ENCODE measurements around the gene REM2. TPM values are rescaled to one million over a fixed set of nuclear protein-coding genes. Genes with fewer than 3 reads are reported as not detected.

REM2 gene
- polyA plus RNA-seq, 1 of the 3 experiments (the other 2 are of a cell fraction): 0.26 TPM

- no peak overlapping the region for H2AFZ ChIP-seq (ENCODE audit: low read depth)
- H3F3A ChIP-seq (replicated peaks; ENCODE audit: insufficient read depth): peaks cover 13% of the 10 kb centered on the region
- no peaks in the 10 kb centered on the region for H3K27me3 ChIP-seq (ENCODE audit: insufficient read depth)
- H3K9ac ChIP-seq: no peak overlapping the region
- no peaks in the 10 kb centered on the region for H4K20me1 ChIP-seq (ENCODE audit: insufficient read depth)
- WGBS (ENCODE audit: low lambda C conversion rate): 100% methylated on average over 3 of the region's 3 CpGs
- H3K79me2 ChIP-seq (ENCODE audit: insufficient read depth): peaks cover 20% of the 10 kb centered on the region
- POLR2A ChIA-PET: no interaction called here
- H3K4me1 ChIP-seq (ENCODE audit: control insufficient read depth in 1 of 2, insufficient read depth in 2 of 2, low read depth in 1 of 2, low read length in 1 of 2): peaks cover 9 to 12% of the 10 kb centered on the region in 2 experiments; a peak in 2 of 4 replicates
- H3K36me3 ChIP-seq (replicated peaks in 1 of 2; ENCODE audit: control insufficient read depth in 1 of 2, insufficient read depth in 2 of 2, low read length in 1 of 2): peaks cover 0 to 2% of the 10 kb centered on the region in 2 experiments
- CTCF ChIA-PET: interaction anchor here (1.6 to 2.4 kb wide), 2 partner anchors 41 to 54 kb away, joined by 4 to 6 read pairs; no protein-coding TSS in a partner anchor
- no peak overlapping the region for H3K4me2 ChIP-seq
- H3K9me3 ChIP-seq: no peaks in the 10 kb centered on the region
- TF ChIP-seq ELF1 (IDR thresholded peaks at IDR 0.05): no peak
- TF ChIP-seq RCOR1 (IDR thresholded peaks at IDR 0.05; ENCODE audit: low read length): no peak
- TF ChIP-seq JUND (IDR thresholded peaks at IDR 0.05): no peak
- no peak for TF ChIP-seq EZH2phosphoT487 (IDR thresholded peaks at IDR 0.05; ENCODE audit: borderline replicate concordance, low read depth)
- no peak for TF ChIP-seq SMC3 (IDR thresholded peaks at IDR 0.05; ENCODE audit: low read depth, low read length)
- no peak for DNase-seq
- no peaks in the 10 kb centered on the region for H3K9me2 ChIP-seq
- H3K4me3 ChIP-seq (ENCODE audit: low read depth in 2 of 2, low read length in 1 of 2): no peak overlapping the region
- H3K27ac ChIP-seq (ENCODE audit: low read depth in 2 of 2, low read length in 1 of 2): no peak overlapping the region
Observed at GRCh38 chr14:22932146-22932545, 49.1 kb downstream of the REM2 start.

GRCh38 chr14:22935156-22935555 lies 52.1 kb downstream of the REM2 start:
- H3K4me1 ChIP-seq (ENCODE audit: control insufficient read depth in 1 of 2, insufficient read depth in 2 of 2, low read depth in 1 of 2, low read length in 1 of 2): no peaks in the 10 kb centered on the region
- no peak overlapping the region for H2AFZ ChIP-seq (ENCODE audit: low read depth)
- no peaks in the 10 kb centered on the region for H4K20me1 ChIP-seq (ENCODE audit: insufficient read depth)
- no peaks in the 10 kb centered on the region for H3K9me2 ChIP-seq
- no peaks in the 10 kb centered on the region for H3K79me2 ChIP-seq (ENCODE audit: insufficient read depth)
- POLR2A ChIA-PET: no interaction called here
- H3K27me3 ChIP-seq (ENCODE audit: insufficient read depth): no peaks in the 10 kb centered on the region
- H3K36me3 ChIP-seq (replicated peaks in 1 of 2; ENCODE audit: control insufficient read depth in 1 of 2, insufficient read depth in 2 of 2, low read length in 1 of 2): no peaks in the 10 kb centered on the region
- H3K4me2 ChIP-seq: no peak overlapping the region
- 90% methylated on average over 1 of the region's 1 CpG for WGBS (ENCODE audit: low lambda C conversion rate)
- H3K9me3 ChIP-seq: no peaks in the 10 kb centered on the region
- peaks cover 8% of the 10 kb centered on the region for H3F3A ChIP-seq (replicated peaks; ENCODE audit: insufficient read depth)
- no peak overlapping the region for H3K27ac ChIP-seq (ENCODE audit: low read depth in 2 of 2, low read length in 1 of 2)
- no peak overlapping the region for H3K9ac ChIP-seq
- no peak for DNase-seq
- TF ChIP-seq GABPA (IDR thresholded peaks at IDR 0.05; ENCODE audit: low read depth) (no peak), ZBTB33 (IDR thresholded peaks at IDR 0.05; ENCODE audit: borderline replicate concordance, low read depth) (no peak), RAD21 (IDR thresholded peaks at IDR 0.05; ENCODE audit: low read length) (no peak), RXRA (IDR thresholded peaks at IDR 0.05; ENCODE audit: borderline replicate concordance, low read depth) (no peak), SMC3 (IDR thresholded peaks at IDR 0.05; ENCODE audit: low read depth, low read length) (no peak), CHD2 (IDR thresholded peaks at IDR 0.05; ENCODE audit: low read length, partially characterized antibody) (no peak), ELF1 (IDR thresholded peaks at IDR 0.05) (no peak), GATA2 (CRISPR knock-in tag; IDR thresholded peaks at IDR 0.05) (no peak), FOXJ3 (CRISPR knock-in tag; IDR thresholded peaks at IDR 0.05) (no peak), EP300 (IDR thresholded peaks at IDR 0.05; ENCODE audit: borderline replicate concordance in 1 of 2, low read depth in 1 of 2, low read length in 1 of 2) (no peak), USF2 (IDR thresholded peaks at IDR 0.05; ENCODE audit: borderline replicate concordance, low read depth, low read length) (no peak)
- no peak overlapping the region for H3K4me3 ChIP-seq (ENCODE audit: low read depth in 2 of 2, low read length in 1 of 2)
- CTCF ChIA-PET: interaction anchor here (0.8 to 1.6 kb wide), 5 partner anchors 12 to 142 kb away, joined by 3 to 9 read pairs (median 5); no protein-coding TSS in a partner anchor

Small RNA genes lying within 50 kb of the gene (small RNA-seq; reads per million reads assigned to genes)
- gene RF00019: 0 reads per million in 7 experiments

Other genes with a start within 250 kb of the REM2 start
- not detected in 2 replicates for gene OR6J1, start 238.9 kb upstream of the REM2 start, polyA plus RNA-seq (2012; rRNA removed)
- 119 and 133 TPM in 2 replicates for gene OXA1L, start 116.5 kb upstream of the REM2 start, polyA plus RNA-seq (2012; rRNA removed)
- gene SLC7A7, start 67.8 kb upstream of the REM2 start, polyA plus RNA-seq (2012; rRNA removed): 0.19 and 0.30 TPM in 2 replicates
- 80.8 and 116 TPM in 2 replicates for gene MRPL52, start 53.3 kb upstream of the REM2 start, polyA plus RNA-seq (2012; rRNA removed)
- gene MMP14, start 46.6 kb upstream of the REM2 start, polyA plus RNA-seq (2012; rRNA removed): 139 and 142 TPM in 2 replicates
- 87.8 and 117 TPM in 2 replicates for gene LRP10, start 11.5 kb upstream of the REM2 start, polyA plus RNA-seq (2012; rRNA removed)
- gene RBM23, start 35.9 kb downstream of the REM2 start, polyA plus RNA-seq (2012; rRNA removed): 52.4 and 65.5 TPM in 2 replicates
- gene PRMT5, start 46.2 kb downstream of the REM2 start, polyA plus RNA-seq (2012; rRNA removed): 132 and 174 TPM in 2 replicates
- 25.0 and 27.3 TPM in 2 replicates for gene HAUS4, start 73.9 kb downstream of the REM2 start, polyA plus RNA-seq (2012; rRNA removed)
- 24.4 and 36.2 TPM in 2 replicates for gene AJUBA, start 99.3 kb downstream of the REM2 start, polyA plus RNA-seq (2012; rRNA removed)
- 9.1 and 9.5 TPM in 2 replicates for gene C14orf93, start 126.9 kb downstream of the REM2 start, polyA plus RNA-seq (2012; rRNA removed)
- gene PSMB5, start 151.7 kb downstream of the REM2 start, polyA plus RNA-seq (2012; rRNA removed): 337 and 401 TPM in 2 replicates
- not detected in 2 replicates for gene PSMB11, start 159.0 kb downstream of the REM2 start, polyA plus RNA-seq (2012; rRNA removed)
- 30.8 and 36.7 TPM in 2 replicates for gene CDH24, start 174.3 kb downstream of the REM2 start, polyA plus RNA-seq (2012; rRNA removed)
- 159 and 195 TPM in 2 replicates for gene ACIN1, start 211.9 kb downstream of the REM2 start, polyA plus RNA-seq (2012; rRNA removed)
- 55.2 and 73.3 TPM in 2 replicates for gene C14orf119, start 212.3 kb downstream of the REM2 start, polyA plus RNA-seq (2012; rRNA removed)
- gene CIROP, start 221.8 kb downstream of the REM2 start, polyA plus RNA-seq (2012; rRNA removed): not detected in 2 replicates
- not detected in 2 replicates for gene CEBPE, start 236.0 kb downstream of the REM2 start, polyA plus RNA-seq (2012; rRNA removed)